ENCODE results near the gene METTL15.

The METTL15 gene

GRCh38 chr11:28152743-28153142, 44.6 kb downstream of the METTL15 start:
- no peaks in the 10 kb centered on the region for H3K4me1 ChIP-seq (ENCODE audit: low read length)
- no peak for DNase-seq
- H3K79me2 ChIP-seq (ENCODE audit: low read length) = no peaks in the 10 kb centered on the region
- H3K4me3 ChIP-seq (ENCODE audit: low read length) = no peak overlapping the region
- H3K9me2 ChIP-seq (replicated peaks; ENCODE audit: insufficient read depth, low read length) = no peaks in the 10 kb centered on the region
- no peak overlapping the region for H2AFZ ChIP-seq (ENCODE audit: low read length)
- H3K27me3 ChIP-seq (replicated peaks; ENCODE audit: insufficient read depth, low read length) = no peaks in the 10 kb centered on the region
- no peak overlapping the region for H3K9ac ChIP-seq (ENCODE audit: low read length)
- no peak overlapping the region for H3K27ac ChIP-seq (ENCODE audit: low read length)
- TF ChIP-seq EZH2phosphoT487 (IDR thresholded peaks at IDR 0.05; ENCODE audit: low read length) = no peak
- no peak for TF ChIP-seq EZH2 (optimal IDR thresholded peaks at IDR 0.05; ENCODE audit: low read depth, low read length)
- TF ChIP-seq CTCF (IDR thresholded peaks at IDR 0.05; ENCODE audit: low read length) = no peak
- no peaks in the 10 kb centered on the region for H3K36me3 ChIP-seq (replicated peaks; ENCODE audit: insufficient read depth, low read length)
- no peaks in the 10 kb centered on the region for H4K20me1 ChIP-seq (ENCODE audit: insufficient read depth, low read length)
- no peak overlapping the region for H3K4me2 ChIP-seq (ENCODE audit: low read depth, low read length)
- no peaks in the 10 kb centered on the region for H3F3A ChIP-seq (ENCODE audit: insufficient read depth, low read length)
- no peaks in the 10 kb centered on the region for H3K9me3 ChIP-seq (replicated peaks; ENCODE audit: insufficient read depth, low read length)

DNA sequence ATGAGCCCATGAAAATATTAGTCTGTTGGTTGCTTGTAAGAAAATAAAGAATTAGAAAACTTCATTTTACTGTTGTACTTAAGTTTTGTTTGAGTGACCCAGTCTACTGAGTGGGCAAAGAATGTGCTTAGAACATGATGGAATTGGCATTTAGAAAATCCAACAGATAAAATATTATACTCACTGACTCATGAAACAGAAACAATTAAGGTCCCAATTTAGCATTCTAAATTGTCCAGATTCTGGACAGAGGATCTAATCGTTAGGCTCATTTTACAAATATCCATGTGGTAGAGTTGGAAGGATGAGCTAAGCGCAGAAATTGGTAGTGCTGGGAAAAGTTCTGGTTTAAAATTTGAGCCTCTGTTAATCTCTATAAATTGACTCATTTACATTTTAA, 45.4 kb downstream of the METTL15 start:
- no peaks in the 10 kb centered on the region for H4K20me1 ChIP-seq (ENCODE audit: insufficient read depth, low read length)

GRCh38 chr11:28168718-28169117, 60.5 kb downstream of the METTL15 start:
- TF ChIP-seq CTCF (IDR thresholded peaks at IDR 0.05; ENCODE audit: low read length) = no peak
- no peak for TF ChIP-seq EZH2phosphoT487 (IDR thresholded peaks at IDR 0.05; ENCODE audit: low read length)
- TF ChIP-seq EZH2 (optimal IDR thresholded peaks at IDR 0.05; ENCODE audit: low read depth, low read length) = no peak
- DNase-seq = no peak
- Histone ChIP-seq H3K27ac (ENCODE audit: low read length) (no peak overlapping the region), H3K4me2 (ENCODE audit: low read depth, low read length) (no peak overlapping the region), H3K36me3 (replicated peaks; ENCODE audit: insufficient read depth, low read length) (no peaks in the 10 kb centered on the region; the same call in 1 of the 2 replicates), H2AFZ (ENCODE audit: low read length) (no peak overlapping the region), H4K20me1 (ENCODE audit: insufficient read depth, low read length) (no peaks in the 10 kb centered on the region), H3K9me2 (replicated peaks; ENCODE audit: insufficient read depth, low read length) (no peaks in the 10 kb centered on the region), H3K79me2 (ENCODE audit: low read length) (no peaks in the 10 kb centered on the region), H3K4me3 (ENCODE audit: low read length) (no peak overlapping the region), H3F3A (ENCODE audit: insufficient read depth, low read length) (no peaks in the 10 kb centered on the region), H3K27me3 (replicated peaks; ENCODE audit: insufficient read depth, low read length) (no peaks in the 10 kb centered on the region), H3K4me1 (ENCODE audit: low read length) (no peaks in the 10 kb centered on the region), H3K9ac (ENCODE audit: low read length) (no peak overlapping the region), H3K9me3 (replicated peaks; ENCODE audit: insufficient read depth, low read length) (no peaks in the 10 kb centered on the region)

More for the DNA sequence above, 45.4 kb downstream of the METTL15 start:
- Histone ChIP-seq H3K4me3 (ENCODE audit: low read length) (no peak overlapping the region), H3F3A (ENCODE audit: insufficient read depth, low read length) (no peaks in the 10 kb centered on the region), H3K79me2 (ENCODE audit: low read length) (no peaks in the 10 kb centered on the region), H3K27ac (ENCODE audit: low read length) (no peak overlapping the region), H3K9ac (ENCODE audit: low read length) (no peak overlapping the region), H3K4me2 (ENCODE audit: low read depth, low read length) (no peak overlapping the region), H3K9me2 (replicated peaks; ENCODE audit: insufficient read depth, low read length) (no peaks in the 10 kb centered on the region), H3K4me1 (ENCODE audit: low read length) (no peaks in the 10 kb centered on the region), H3K27me3 (replicated peaks; ENCODE audit: insufficient read depth, low read length) (no peaks in the 10 kb centered on the region), H2AFZ (ENCODE audit: low read length) (no peak overlapping the region), H3K36me3 (replicated peaks; ENCODE audit: insufficient read depth, low read length) (no peaks in the 10 kb centered on the region), H3K9me3 (replicated peaks; ENCODE audit: insufficient read depth, low read length) (no peaks in the 10 kb centered on the region)
- TF ChIP-seq EZH2 (optimal IDR thresholded peaks at IDR 0.05; ENCODE audit: low read depth, low read length) (no peak), CTCF (IDR thresholded peaks at IDR 0.05; ENCODE audit: low read length) (no peak), EZH2phosphoT487 (IDR thresholded peaks at IDR 0.05; ENCODE audit: low read length) (no peak)
- no peak for DNase-seq

Data from MM.1S (cell line).